GM21423 (cell line): ENCODE data around the gene ROCK2.

Source experiments
- ATAC-seq: cut with Tn5 transposase; IDR thresholded peaks from one replicate; pipeline ENCODE4 v1.9.1; 2021; ENCODE audit warnings: mild to moderate bottlenecking, moderate library complexity; ENCODE audit not compliant: unreplicated experiment

Gene ROCK2

GRCh38 chr2:11344342-11344955, at the start of gene ROCK2:
Gene ROCK2 (minus strand): TSS chr2:11344636. CDS start chr2:11344136, 500 bp downstream.
- peak; percentile 62 for ATAC-seq

- no peak for ATAC-seq
These were observed 49.3 kb upstream of the ROCK2 start for GRCh38 chr2:11393711-11394236.

- ATAC-seq: no peak
These were observed 47.5 kb upstream of the ROCK2 start for GRCh38 chr2:11391942-11392266.

GRCh38 chr2:11390399-11390658, 45.9 kb upstream of the ROCK2 start:
- ATAC-seq: no peak

- no peak for ATAC-seq
These were observed 45.3 kb upstream of the ROCK2 start for GRCh38 chr2:11389551-11390398.

- no peak for ATAC-seq
These were observed 44.6 kb upstream of the ROCK2 start for GRCh38 chr2:11389052-11389420.

GRCh38 chr2:11388262-11389051, 44.0 kb upstream of the ROCK2 start:
- no peak for ATAC-seq

- ATAC-seq: no peak
These were observed 43.4 kb upstream of the ROCK2 start for GRCh38 chr2:11387843-11388242.

GRCh38 chr2:11387100-11387390, 42.6 kb upstream of the ROCK2 start:
- no peak for ATAC-seq

GRCh38 chr2:11385847-11386246, 41.4 kb upstream of the ROCK2 start:
- ATAC-seq: no peak

- ATAC-seq: no peak
These were observed 40.8 kb upstream of the ROCK2 start for GRCh38 chr2:11385216-11385615.

- ATAC-seq: no peak
These were observed 35.1 kb upstream of the ROCK2 start for GRCh38 chr2:11379558-11379957.

GRCh38 chr2:11377928-11378545, 33.6 kb upstream of the ROCK2 start:
- peak; percentile 95 for ATAC-seq

- ATAC-seq: no peak
These were observed 31.6 kb upstream of the ROCK2 start for GRCh38 chr2:11376071-11376470.

GRCh38 chr2:11375689-11376027, 31.2 kb upstream of the ROCK2 start:
- ATAC-seq: no peak

GRCh38 chr2:11375025-11375688, 30.7 kb upstream of the ROCK2 start:
- no peak for ATAC-seq

GRCh38 chr2:11373096-11373495, 28.7 kb upstream of the ROCK2 start:
- no peak for ATAC-seq

- ATAC-seq: no peak
These were observed 26.9 kb upstream of the ROCK2 start for GRCh38 chr2:11371092-11371937.

GRCh38 chr2:11370377-11371091, 26.1 kb upstream of the ROCK2 start:
- ATAC-seq: no peak
